H9 (cell line): Measurements from ENCODE around the gene MGME1. TPM values are rescaled to one million over a fixed set of nuclear protein-coding genes. Genes with fewer than 3 reads are reported as not detected.

Experiments used
- DNase-seq: peaks from one replicate; pipeline ENCODE4 v3.0.0-alpha.2; 2017
- H2AFZ ChIP-seq: one replicate; pipeline ENCODE4 v1.6.1; 2013; ENCODE audit warnings: mild to moderate bottlenecking, low read length, control low read depth, moderate library complexity
- H2AK5ac ChIP-seq: 2 replicates; pipeline ENCODE4 v1.6.1; 2013; ENCODE audit warnings: low read length, control low read depth, mixed read lengths; ENCODE audit not compliant: insufficient read length
- H2BK120ac ChIP-seq: one replicate; pipeline ENCODE4 v1.6.1; 2013; ENCODE audit warnings: low read depth, mild to moderate bottlenecking, low read length, control low read depth, inconsistent platforms; ENCODE audit not compliant: poor library complexity, severe bottlenecking
- H2BK12ac ChIP-seq: 2 replicates; pipeline ENCODE4 v1.6.1; 2013; ENCODE audit warnings: low read length, control low read depth, mixed read lengths, low read depth; ENCODE audit not compliant: insufficient read length
- H2BK15ac ChIP-seq: 2 replicates; pipeline ENCODE4 v1.6.1; 2013; ENCODE audit warnings: low read depth, low read length, control low read depth
- H2BK20ac ChIP-seq: one replicate; pipeline ENCODE4 v1.6.1; 2013; ENCODE audit warnings: low read depth, mild to moderate bottlenecking, low read length, control low read depth, inconsistent platforms; ENCODE audit not compliant: poor library complexity, severe bottlenecking
- H2BK5ac ChIP-seq: 2 replicates; pipeline ENCODE4 v1.6.1; 2013; ENCODE audit warnings: low read length, control low read depth, mixed read lengths; ENCODE audit not compliant: insufficient read length
- H3K14ac ChIP-seq: 2 replicates; pipeline ENCODE4 v1.6.1; 2013; ENCODE audit warnings: low read length, control low read depth; ENCODE audit not compliant: insufficient read depth
- H3K18ac ChIP-seq: 2 replicates; pipeline ENCODE4 v1.6.1; 2013; ENCODE audit warnings: low read depth, mild to moderate bottlenecking, mixed read lengths, low read length, control low read depth; ENCODE audit not compliant: insufficient read length
- H3K23ac ChIP-seq: 2 replicates; pipeline ENCODE4 v1.6.1; 2013; ENCODE audit warnings: low read length, control low read depth, mixed read lengths, low read depth; ENCODE audit not compliant: insufficient read length
- H3K23me2 ChIP-seq: 2 replicates; pipeline ENCODE4 v1.6.1; 2013; ENCODE audit warnings: low read depth, mild to moderate bottlenecking, mixed read lengths, low read length, control low read depth; ENCODE audit not compliant: insufficient read length, poor library complexity, severe bottlenecking
- H3K27ac ChIP-seq: 2 replicates; pipeline ENCODE4 v1.5.1; 2013; ENCODE audit warnings: low read length, control low read depth, mixed read lengths, low read depth; ENCODE audit not compliant: insufficient read length
- H3K27me3 ChIP-seq: 2 replicates; pipeline ENCODE4 v1.6.1; 2013; ENCODE audit warnings: low read length, control low read depth, inconsistent platforms; ENCODE audit not compliant: insufficient read depth
- H3K4ac ChIP-seq: 2 replicates; pipeline ENCODE4 v1.6.1; 2013; ENCODE audit warnings: low read depth, mild to moderate bottlenecking, control low read depth, inconsistent platforms, low read length, moderate library complexity
- H3K4me1 ChIP-seq: 2 replicates; pipeline ENCODE4 v1.6.1; 2013; ENCODE audit warnings: low read length, control low read depth, inconsistent platforms; ENCODE audit not compliant: insufficient read depth
- H3K4me2 ChIP-seq: 2 replicates; pipeline ENCODE4 v1.6.1; 2013; ENCODE audit warnings: low read length, control low read depth, mixed read lengths; ENCODE audit not compliant: insufficient read length, insufficient read depth
- H3K56ac ChIP-seq: 2 replicates; pipeline ENCODE4 v1.6.1; 2013; ENCODE audit warnings: low read depth, mild to moderate bottlenecking, mixed read lengths, low read length, control low read depth; ENCODE audit not compliant: insufficient read length
- H3K79me1 ChIP-seq: 2 replicates; pipeline ENCODE4 v1.6.1; 2013; ENCODE audit warnings: low read depth, mild to moderate bottlenecking, moderate library complexity, low read length, control low read depth, inconsistent platforms; ENCODE audit not compliant: insufficient read depth, poor library complexity, severe bottlenecking
- H3K79me2 ChIP-seq: 2 replicates; pipeline ENCODE4 v1.6.1; 2013; ENCODE audit warnings: low read length, control low read depth, inconsistent platforms; ENCODE audit not compliant: insufficient read depth
- H3K9ac ChIP-seq: 2 replicates; pipeline ENCODE4 v1.6.1; 2013; ENCODE audit warnings: low read length, control low read depth, mixed read lengths; ENCODE audit not compliant: insufficient read length; ENCODE audit errors: extremely low read depth
- H3K9me3 ChIP-seq: one replicate; pipeline ENCODE4 v1.6.1; 2013; ENCODE audit warnings: low read depth, low read length, inconsistent platforms; ENCODE audit not compliant: control insufficient read depth
- H3T11ph ChIP-seq: one replicate; pipeline ENCODE4 v1.6.1; 2013; ENCODE audit warnings: mild to moderate bottlenecking, low read length, control low read depth, inconsistent platforms
- H4K20me1 ChIP-seq: one replicate; pipeline ENCODE4 v1.6.1; 2013; ENCODE audit not compliant: control insufficient read depth, insufficient read length, insufficient read depth
- H4K5ac ChIP-seq: 2 replicates; pipeline ENCODE4 v1.6.1; 2013; ENCODE audit warnings: low read depth, mild to moderate bottlenecking, mixed read lengths, low read length, control low read depth; ENCODE audit not compliant: insufficient read length
- H4K8ac ChIP-seq: replicated peaks from 2 replicates; pipeline ENCODE4 v1.6.1; 2013; ENCODE audit warnings: low read length, control low read depth, mixed read lengths, low read depth; ENCODE audit not compliant: insufficient read length
- H4K91ac ChIP-seq: 2 replicates; pipeline ENCODE4 v1.6.1; 2013; ENCODE audit warnings: low read depth, mild to moderate bottlenecking, moderate library complexity, mixed read lengths, low read length, control low read depth; ENCODE audit not compliant: insufficient read length
- H3K27ac Mint-ChIP-seq, 3 experiments: 2 replicates in 2 of 3; 3 replicates in 1 of 3; pipeline ENCODE4 v1.8.0; 2020 to 2021; ENCODE audit warnings: mixed read lengths in 3 of 3, mild to moderate bottlenecking in 1 of 3, moderate library complexity in 1 of 3
- H3K27me3 Mint-ChIP-seq: 2 replicates; pipeline ENCODE4 v1.8.0; 2021; ENCODE audit warnings: low read depth, mild to moderate bottlenecking, moderate library complexity, mixed read lengths
- H3K36me3 Mint-ChIP-seq, 3 experiments: 2 replicates in 2 of 3; 3 replicates in 1 of 3; pipeline ENCODE4 v1.8.0; 2020 to 2021; ENCODE audit warnings: low read depth in 3 of 3, mixed read lengths in 3 of 3; ENCODE audit not compliant: insufficient read depth in 1 of 3
- H3K4me1 Mint-ChIP-seq, 2 experiments: 2 replicates each; pipeline ENCODE4 v1.8.0; 2020; ENCODE audit warnings: mixed read lengths in 2 of 2
- H3K4me3 Mint-ChIP-seq, 2 experiments: 2 replicates in 1 of 2; 3 replicates in 1 of 2; pipeline ENCODE4 v1.8.0; 2020 to 2021; ENCODE audit warnings: mild to moderate bottlenecking in 2 of 2, mixed read lengths in 2 of 2, moderate library complexity in 1 of 2
- H3K9me3 Mint-ChIP-seq, 2 experiments: 2 replicates in 1 of 2; 3 replicates in 1 of 2; pipeline ENCODE4 v1.8.0; 2020; ENCODE audit warnings: mild to moderate bottlenecking in 2 of 2, mixed read lengths in 2 of 2, moderate library complexity in 1 of 2
- CTCF ChIP-seq: fragments of 200-600 bp; sonication (generic); conservative IDR thresholded peaks from 3 replicates; pipeline ENCODE4 v1.8.0; 2021; ENCODE audit warnings: antibody characterized with exemption, mild to moderate bottlenecking
- WGBS: extraction: QIAGEN DNeasy Blood & Tissue Kit; methylation state at CpG from one replicate; pipeline ENCODE4 v1.1.7; 2013; ENCODE audit warnings: missing lambda C conversion rate, low lambda C conversion rate, mixed read lengths; ENCODE audit not compliant: insufficient read length; ENCODE audit errors: extremely low coverage; 5-methylcytosine and 5-hydroxymethylcytosine counted together
- total RNA-seq: library from RNA; stranded (reverse); gene quantifications from 2 replicates; pipeline ENCODE4 v1.2.1, GENCODE V29; 2021

MGME1 gene
- total RNA-seq, 1 experiment from 2014 or later, result 48.9 TPM

GRCh38 chr20:17952692-17953684, 15.8 kb upstream of the MGME1 start:
- Histone ChIP-seq H2BK15ac (no peak overlapping the region), H2AK5ac (no peak overlapping the region), H3K14ac (no peak overlapping the region), H3K79me1 (peaks cover 12% of the 10 kb centered on the region), H3K9me3 (no peaks in the 10 kb centered on the region), H3K79me2 (peaks cover 28% of the 10 kb centered on the region), H3K4me2 (no peak overlapping the region), H4K8ac (no peak overlapping the region), H2AFZ (no peak overlapping the region), H4K5ac (no peak overlapping the region), H3K18ac (no peak overlapping the region), H2BK20ac (no peak overlapping the region), H4K91ac (no peak overlapping the region), H2BK120ac (no peak overlapping the region), H3K56ac (no peak overlapping the region), H3K23me2 (no peaks in the 10 kb centered on the region), H3T11ph (no peak overlapping the region), H3K27me3 (no peaks in the 10 kb centered on the region), H3K4ac (no peak overlapping the region), H3K4me1 (no peaks in the 10 kb centered on the region), H3K23ac (no peak overlapping the region), H2BK5ac (no peak overlapping the region), H4K20me1 (no peaks in the 10 kb centered on the region), H3K27ac (no peak overlapping the region), H3K9ac (no peak overlapping the region), H2BK12ac (no peak overlapping the region)
- Mint-ChIP-seq H3K36me3 (peaks cover 82 to 97% (median 95%) of the 10 kb centered on the region in 3 experiments), H3K9me3 (no peaks in the 10 kb centered on the region), H3K27ac (peak overlapping the region in 2 of 3 experiments; percentile 67 to 91; a peak in 4 of 7 replicates), H3K4me3 (no peak overlapping the region), H3K4me1 (peaks cover 6 to 8% of the 10 kb centered on the region in 2 experiments; a peak in 2 of 4 replicates), H3K27me3 (no peaks in the 10 kb centered on the region)
- DNase-seq, result no peak
- WGBS, result no CpG with 5 or more reads among the region's 8 CpGs
- no peak for TF ChIP-seq CTCF
